Middle frontal gyrus (tissue), 1 donor: Measurements from ENCODE around the gene TOX2.

Experiments used
- DNase-seq: peaks from one replicate; pipeline ENCODE4 v3.0.0-alpha.2; 2015; ENCODE audit warnings: low spot score; ENCODE audit errors: extremely low spot score

Gene TOX2

GRCh38 chr20:43940518-43941225, 26.0 kb downstream of the TOX2 start:
- no peak for DNase-seq

DNA sequence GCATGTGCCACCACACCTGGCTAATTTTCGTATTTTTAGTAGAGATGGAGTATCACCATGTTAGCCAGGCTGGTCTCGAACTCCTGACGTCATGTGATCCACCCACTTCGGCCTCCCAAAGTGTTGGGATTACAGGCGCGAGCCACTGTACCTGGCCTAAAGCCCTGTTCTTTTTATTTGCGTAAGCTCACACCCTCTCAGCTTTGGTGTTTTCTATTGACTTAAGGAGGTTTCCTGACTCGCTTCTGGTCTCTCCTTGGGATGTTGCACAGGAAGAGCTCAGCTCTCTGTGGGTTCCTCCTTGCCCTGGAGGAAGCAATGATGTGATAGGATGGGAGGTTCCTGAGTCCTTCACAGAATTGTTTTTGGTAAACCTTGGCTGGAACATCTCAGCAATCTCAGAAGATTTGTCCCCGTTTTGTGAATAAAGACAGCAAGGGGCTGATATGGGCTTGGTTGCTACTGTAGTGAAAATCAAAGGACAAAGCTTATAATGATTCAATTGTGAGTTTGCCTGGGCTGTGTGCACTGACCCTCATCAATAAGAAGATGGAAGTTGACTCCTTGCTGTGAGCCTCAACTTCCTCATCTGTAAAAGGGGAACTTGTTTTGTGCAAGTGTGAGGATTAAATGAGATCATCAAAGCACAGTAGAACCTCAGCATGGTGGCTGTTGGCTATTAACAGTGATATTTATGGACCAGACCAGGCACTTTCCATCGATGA, 27.0 kb downstream of the TOX2 start:
- DNase-seq, result no peak

DNA sequence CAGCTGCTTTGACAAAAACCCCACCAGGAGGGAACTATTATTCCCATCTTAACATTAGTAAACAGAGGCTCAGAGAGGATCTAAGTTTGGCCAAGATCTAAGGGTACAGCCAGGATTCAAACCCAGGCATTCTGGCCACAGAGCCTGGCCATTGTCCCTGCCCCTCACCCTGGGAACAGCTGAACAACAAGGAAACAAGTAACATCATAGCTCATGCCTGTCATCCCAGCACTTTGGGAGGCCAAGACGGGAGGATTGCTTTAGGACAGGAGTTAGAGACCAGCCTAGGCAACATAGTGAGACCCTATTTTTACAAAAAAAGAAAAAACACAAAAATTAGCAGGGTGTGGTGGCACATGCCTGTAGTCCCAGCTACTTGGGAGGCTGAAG, 27.5 kb downstream of the TOX2 start:
- DNase-seq, result no peak

DNA sequence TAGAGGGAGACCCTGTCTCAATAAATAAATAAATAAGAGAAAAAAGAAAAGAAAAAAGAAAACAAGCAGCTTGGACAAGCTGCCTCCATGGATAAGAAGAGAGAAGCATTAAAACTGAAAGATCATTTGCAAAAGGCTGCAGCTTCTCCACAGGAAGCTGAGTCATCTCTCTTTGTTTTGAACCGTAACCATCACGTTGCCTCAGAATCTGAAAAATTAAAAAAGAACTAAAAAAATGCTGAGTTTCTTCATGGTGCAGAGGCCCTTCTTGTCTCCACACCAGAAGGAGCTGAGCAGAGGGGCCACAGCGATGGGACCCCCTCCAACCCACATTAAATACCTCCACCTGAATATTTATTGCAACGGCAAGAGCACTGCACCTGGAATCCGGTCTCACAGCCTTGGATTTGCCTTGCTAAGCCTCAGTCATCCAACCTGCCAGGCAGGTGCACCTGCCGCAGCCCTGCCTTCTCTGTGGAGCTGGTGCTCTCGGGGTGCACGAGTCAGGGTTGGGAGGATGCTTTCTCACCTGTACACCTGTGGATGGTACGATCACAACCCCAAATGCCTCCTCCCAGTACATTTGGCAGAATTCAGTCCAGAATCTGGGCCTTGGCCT, 28.1 kb downstream of the TOX2 start:
- no peak for DNase-seq

DNA sequence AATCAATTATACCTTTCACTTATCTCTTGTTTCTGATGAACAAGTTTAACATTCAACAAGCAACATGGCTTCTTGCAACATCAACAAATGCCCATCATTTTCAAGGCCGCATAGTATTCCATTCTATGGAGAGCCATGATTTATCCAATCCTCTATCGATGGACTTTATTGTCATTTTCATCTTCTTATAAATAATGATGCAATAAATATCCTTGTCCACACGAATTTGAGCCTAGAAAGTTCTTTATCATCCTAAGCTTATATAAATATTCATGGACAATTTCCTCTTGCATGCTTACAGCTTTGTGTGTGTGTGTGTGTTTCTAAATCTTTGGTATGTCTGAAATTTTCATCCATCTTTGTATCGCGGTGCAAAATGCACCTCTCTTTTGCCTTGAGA, 29.1 kb downstream of the TOX2 start:
- DNase-seq, result no peak

GRCh38 chr20:43944653-43945235, 30.1 kb downstream of the TOX2 start:
- DNase-seq, result no peak

DNA sequence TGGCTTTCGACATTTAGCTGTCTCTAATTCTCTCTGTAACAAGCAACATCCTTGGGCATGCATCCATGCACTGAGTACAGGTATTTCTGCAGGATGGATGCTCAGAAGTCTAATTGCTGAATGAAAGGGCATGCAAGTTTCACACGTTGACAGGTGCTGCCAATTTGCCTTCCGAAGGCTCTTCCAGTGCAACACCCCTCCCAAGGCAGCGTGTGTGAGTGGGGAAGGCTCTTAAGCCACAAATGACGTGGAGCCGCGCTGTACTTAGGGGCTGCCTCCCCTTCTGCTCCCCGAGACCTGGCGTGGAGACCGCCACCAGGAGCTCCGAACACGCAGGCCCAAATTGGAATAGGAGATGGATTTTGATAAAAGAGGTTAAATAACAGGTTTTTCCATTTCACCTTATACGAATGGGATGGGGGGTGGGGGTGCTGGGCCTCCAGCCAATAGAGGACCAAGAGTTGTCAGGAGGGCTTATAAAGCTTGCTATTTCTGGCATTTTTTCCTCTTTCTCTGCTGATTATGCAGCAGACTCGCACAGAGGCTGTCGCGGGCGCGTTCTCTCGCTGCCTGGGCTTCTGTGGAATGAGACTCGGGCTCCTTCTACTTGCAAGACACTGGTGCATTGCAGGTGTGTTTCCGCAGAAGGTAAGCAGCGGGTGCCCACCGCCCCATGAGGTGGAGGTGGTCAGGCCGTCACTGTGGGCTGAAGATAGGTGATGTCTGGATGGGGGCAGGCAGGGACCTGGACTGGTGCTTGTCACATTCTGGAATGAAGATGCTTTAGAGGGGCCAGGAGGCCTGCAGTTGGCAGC, 30.9 kb downstream of the TOX2 start:
- DNase-seq, result no peak

DNA sequence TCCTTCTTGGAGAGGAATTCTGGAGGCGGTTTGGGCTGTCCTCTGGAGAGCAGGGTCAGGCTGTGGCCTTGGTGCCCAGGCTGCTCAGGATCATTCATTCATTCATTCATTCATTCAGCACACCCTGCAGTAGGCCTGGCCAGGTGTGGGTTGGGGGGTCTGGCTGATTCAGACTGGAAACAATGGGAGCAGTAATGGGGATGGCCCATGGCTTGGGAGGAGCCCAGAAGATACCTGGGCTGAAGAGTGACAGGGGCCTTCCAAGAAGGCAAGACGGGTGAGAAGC, 31.5 kb downstream of the TOX2 start:
- no peak for DNase-seq

GRCh38 chr20:43946659-43947315, 32.1 kb downstream of the TOX2 start:
- DNase-seq, result no peak

DNA sequence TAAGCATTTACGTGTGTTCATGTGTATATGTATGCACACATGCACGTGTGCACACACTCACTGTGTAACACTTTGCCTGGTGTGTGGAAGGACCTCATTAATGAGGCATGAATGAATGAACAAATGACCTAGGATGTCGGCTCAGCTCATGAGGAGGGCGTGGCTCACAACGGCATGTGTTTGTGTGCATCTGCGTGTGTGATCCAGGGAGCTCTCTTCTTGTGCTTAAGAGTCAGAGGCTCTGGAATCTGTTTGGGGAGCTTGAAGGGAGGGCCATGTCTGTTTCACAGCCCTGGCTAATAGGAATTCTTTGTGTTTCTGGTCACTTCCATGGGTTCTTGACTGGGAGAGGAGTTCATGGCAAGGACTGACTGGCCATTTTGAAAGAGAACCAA, 32.7 kb downstream of the TOX2 start:
- no peak for DNase-seq

DNA sequence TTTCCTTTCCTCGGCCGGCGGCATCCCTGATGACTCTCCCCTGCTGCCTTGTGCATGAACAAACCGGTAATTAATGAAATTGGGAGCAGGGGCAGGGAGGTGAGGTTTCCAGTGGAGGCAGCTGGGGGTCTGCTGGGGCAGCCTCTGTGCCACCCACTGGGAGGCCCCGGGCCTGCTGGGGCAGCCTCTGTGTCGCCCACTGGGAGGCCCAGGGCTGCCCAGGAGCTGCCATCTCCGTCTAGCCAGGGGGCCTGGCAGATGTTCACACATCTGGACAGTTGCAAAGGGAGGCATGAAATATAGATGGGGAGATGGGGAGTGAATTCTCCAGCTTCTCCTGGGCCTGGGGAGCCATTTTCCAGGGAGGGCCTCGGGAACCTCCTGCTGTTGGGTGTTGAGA, 33.8 kb downstream of the TOX2 start:
- no peak for DNase-seq

GRCh38 chr20:43949248-43949647, 34.6 kb downstream of the TOX2 start:
- no peak for DNase-seq

GRCh38 chr20:43949741-43950618, 35.3 kb downstream of the TOX2 start:
- no peak for DNase-seq

DNA sequence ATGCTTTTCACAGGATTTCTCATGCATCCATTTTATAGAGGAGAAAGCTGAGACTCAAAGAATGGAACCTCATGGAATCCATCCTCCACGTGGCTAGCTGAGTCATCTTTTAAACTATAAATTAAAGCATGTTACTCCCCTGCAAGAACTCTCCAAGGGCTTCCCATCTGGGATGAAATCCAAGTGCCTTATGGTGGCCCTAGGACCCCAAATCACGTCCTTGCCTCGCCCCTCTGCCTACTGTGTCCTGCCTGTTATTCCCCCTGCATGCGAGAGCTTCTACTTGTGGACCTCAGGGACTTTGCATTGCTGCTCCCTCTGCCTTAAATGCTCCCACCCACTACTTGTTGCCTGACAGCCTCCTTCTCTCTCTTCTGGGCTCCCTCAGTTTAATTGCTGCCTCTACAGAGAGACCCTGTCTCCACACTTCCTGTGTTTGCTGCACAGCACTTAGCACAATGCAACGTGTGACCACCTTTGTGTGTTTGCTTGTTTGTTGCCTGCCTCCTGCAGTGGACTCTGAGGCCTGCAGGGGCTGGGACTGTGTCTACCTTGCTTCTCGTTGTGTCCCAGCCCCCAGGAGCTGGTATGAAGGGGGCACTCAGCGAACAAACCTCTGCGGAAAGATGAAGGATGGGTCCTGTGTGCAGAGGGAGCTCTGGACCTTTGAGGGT, 39.4 kb downstream of the TOX2 start:
- DNase-seq, result no peak

DNA sequence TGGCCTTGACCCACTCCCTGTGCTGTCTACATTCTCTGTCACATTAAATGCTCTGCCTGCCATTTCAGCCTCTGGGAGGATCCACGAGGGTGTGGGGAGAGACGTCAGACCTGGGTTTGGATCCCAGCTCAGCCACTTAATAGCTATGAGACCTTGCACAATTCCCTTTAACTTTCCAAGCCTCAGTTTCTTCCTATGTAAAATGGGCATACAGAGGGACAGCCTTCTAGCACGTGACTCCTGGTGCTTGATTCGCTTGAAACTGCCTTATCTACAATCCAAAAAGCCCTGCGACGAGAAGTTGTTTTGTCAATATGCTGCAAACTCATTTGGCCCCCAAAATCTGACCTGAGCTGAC, 40.0 kb downstream of the TOX2 start:
- DNase-seq, result no peak

DNA sequence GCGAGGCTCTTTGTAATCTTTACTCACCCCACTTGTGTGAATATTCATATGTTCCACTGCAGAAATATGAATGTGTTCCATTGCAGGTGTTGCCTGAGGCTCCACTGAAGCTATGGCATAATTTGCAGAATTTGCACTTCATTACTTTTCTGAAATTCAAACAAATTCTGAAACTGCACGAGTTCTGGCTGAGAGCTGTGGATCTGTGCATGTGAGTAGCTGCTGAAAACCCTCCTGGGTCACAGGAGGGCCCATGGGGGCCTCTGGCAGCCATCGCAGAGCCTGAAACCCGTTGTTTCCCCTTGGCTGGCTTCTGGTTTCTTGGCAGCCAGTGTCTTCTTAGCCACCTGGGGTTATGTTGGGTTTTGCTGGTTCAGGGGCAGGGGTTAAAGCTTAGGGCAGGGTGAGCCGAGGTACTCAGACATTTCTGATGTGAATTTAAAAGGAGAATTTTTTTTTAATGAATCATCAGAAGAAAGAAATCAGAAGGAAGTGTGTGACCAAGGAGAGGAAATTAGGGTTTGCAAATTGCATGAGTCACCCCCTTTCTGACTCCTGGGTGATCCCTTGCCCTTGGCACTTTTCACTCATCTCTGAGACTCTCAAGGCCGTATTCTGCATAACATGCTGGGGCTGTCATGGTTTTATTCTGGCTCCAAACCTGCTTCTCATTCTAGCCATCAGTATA, 40.6 kb downstream of the TOX2 start:
- DNase-seq, result no peak

GRCh38 chr20:43955750-43956191, 41.1 kb downstream of the TOX2 start:
- DNase-seq, result no peak

DNA sequence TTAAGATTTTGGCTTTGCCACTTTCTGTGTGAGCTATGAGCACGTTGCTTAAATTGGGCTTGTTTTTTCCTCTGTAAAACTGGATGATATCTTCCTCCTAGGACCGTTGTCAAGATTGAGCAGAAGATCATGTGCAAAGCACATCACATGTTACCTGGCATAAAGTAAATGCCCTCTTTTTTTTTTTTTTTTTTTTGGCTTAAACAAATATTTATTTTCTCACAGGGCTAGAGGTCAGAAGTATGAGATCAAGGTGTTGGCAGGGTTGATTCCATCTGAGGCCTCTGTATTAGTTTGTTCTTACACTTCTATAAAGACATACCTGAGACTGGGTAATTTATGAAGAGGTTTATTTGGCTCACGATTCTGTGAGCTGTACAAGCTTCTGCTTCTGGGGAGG, 42.7 kb downstream of the TOX2 start:
- DNase-seq, result no peak

GRCh38 chr20:43958626-43959025, 44.0 kb downstream of the TOX2 start:
- no peak for DNase-seq
